Adrenal gland (tissue), 12 donors: ENCODE data around the gene EGLN1. TPM values are rescaled to one million over a fixed set of nuclear protein-coding genes. Genes with fewer than 3 reads are reported as not detected.

Source experiments
- DNase-seq, 7 donors: peaks; one replicate each; pipeline ENCODE4 v3.0.0-alpha.2; 2019 to 2020
- H3K27ac ChIP-seq, 5 donors: fragments of 200-600 bp; sonication (generic) in 4 of 5; 1 replicate in 3 of 5; 2 replicates in 2 of 5; pipeline versions ENCODE4 v1.5.1 to v1.8.0; 2016 to 2020; ENCODE audit warnings: mild to moderate bottlenecking in 1 of 5
- H3K27me3 ChIP-seq: fragments of 200-600 bp; 2 replicates; pipeline ENCODE4 v1.8.0; 2021
- H3K36me3 ChIP-seq, 2 donors: fragments of 200-600 bp; replicated peaks in 1 of 2; 1 replicate in 1 of 2; 2 replicates in 1 of 2; pipeline versions ENCODE4 v1.5.1 to v1.8.0; 2018 to 2022
- H3K4me1 ChIP-seq, 2 donors: fragments of 200-600 bp; replicated peaks in 1 of 2; 1 replicate in 1 of 2; 2 replicates in 1 of 2; pipeline versions ENCODE4 v1.5.1 to v1.8.0; 2018 to 2021
- H3K4me3 ChIP-seq, 4 donors: fragments of 200-600 bp; sonication (generic) in 3 of 4; one replicate each; pipeline ENCODE4 v1.5.1; 2016 to 2018
- H3K9me3 ChIP-seq, 3 donors: fragments of 200-600 bp; sonication (generic) in 1 of 3; replicated peaks in 1 of 3; 1 replicate in 2 of 3; 2 replicates in 1 of 3; pipeline versions ENCODE4 v1.5.1 to v1.8.0; 2016 to 2021
- POLR2A ChIP-seq, 2 donors: fragments of 450-650 bp; IDR thresholded peaks; one replicate each; pipeline ENCODE4 v1.6.1; 2017; ENCODE audit warnings: antibody characterized with exemption in 2 of 2, mild to moderate bottlenecking in 2 of 2, moderate library complexity in 1 of 2
- WGBS, 4 donors: extraction: QIAGEN DNeasy Blood & Tissue Kit in 2 of 4; methylation state at CpG; one replicate each; pipeline versions ENCODE4 v1.1.5 to v1.1.7; 2013 to 2017; 5-methylcytosine and 5-hydroxymethylcytosine counted together
- intact Hi-C, 2 donors: fragments of 100-400 bp; cut with DNase I; formaldehyde crosslinking; loops; one replicate each; pipeline versions ENCODE4 v1.14.1 to v1.15.0; 2022 to 2023
- polyA plus RNA-seq, 3 donors: library from polyadenylated mRNA; stranded (reverse); fragments of 200-250 nt in 2 of 3; fragments of 350-450 nt in 1 of 3; fragmentation: Illumina TruSeq in 1 of 3; extraction: RNeasy Lipid Tissue Mini Kit (QIAGEN cat#74804) in 1 of 3; gene quantifications; one replicate each; pipeline ENCODE4 v1.2.3, GENCODE V29; 2013 to 2014
- total RNA-seq, 9 donors: library from RNA; depleted of rRNA in 4 of 9; stranded (reverse); fragments of >200 nt in 4 of 9; fragments of 120-200 nt in 1 of 9; fragmentation: NEBNext Ultra II Directional in 1 of 9; extraction: Animal tissue kit (Norgen Biotek cat#: 25700) in 1 of 9; gene quantifications; one replicate each; pipeline versions ENCODE4 v1.1.0 to v1.2.4, GENCODE V29; 2013 to 2023
- TF ChIP-seq, protein P1 (sequence below), 6 experiments: fragments of 450-650 bp in 4 of 6; fragments of 200-600 bp in 2 of 6; sonication (generic) in 1 of 6; IDR thresholded peaks; 1 replicate in 5 of 6; 2 replicates in 1 of 6; pipeline versions ENCODE4 v1.5.1 to v1.8.0; 2016 to 2021; ENCODE audit warnings: antibody characterized with exemption in 6 of 6, mild to moderate bottlenecking in 2 of 6, moderate library complexity in 1 of 6
- donor health status: healthy with polysubstance abuse.
- donor health status: Bipolar disorder and iron deficiency.
- donor health status: DM: yes; HTN: yes; CAD: no.
- donor health status: DM: no; HTN: no; CAD: no.
- donor health status: DM: no; HTN: no; CAD: no.
- donor health status: DM: yes; HTN: yes; CAD: no.

Gene EGLN1
- total and polyA plus RNA-seq, 12 donors = 7.9 to 75.6 (median 49.2) TPM

DNA sequence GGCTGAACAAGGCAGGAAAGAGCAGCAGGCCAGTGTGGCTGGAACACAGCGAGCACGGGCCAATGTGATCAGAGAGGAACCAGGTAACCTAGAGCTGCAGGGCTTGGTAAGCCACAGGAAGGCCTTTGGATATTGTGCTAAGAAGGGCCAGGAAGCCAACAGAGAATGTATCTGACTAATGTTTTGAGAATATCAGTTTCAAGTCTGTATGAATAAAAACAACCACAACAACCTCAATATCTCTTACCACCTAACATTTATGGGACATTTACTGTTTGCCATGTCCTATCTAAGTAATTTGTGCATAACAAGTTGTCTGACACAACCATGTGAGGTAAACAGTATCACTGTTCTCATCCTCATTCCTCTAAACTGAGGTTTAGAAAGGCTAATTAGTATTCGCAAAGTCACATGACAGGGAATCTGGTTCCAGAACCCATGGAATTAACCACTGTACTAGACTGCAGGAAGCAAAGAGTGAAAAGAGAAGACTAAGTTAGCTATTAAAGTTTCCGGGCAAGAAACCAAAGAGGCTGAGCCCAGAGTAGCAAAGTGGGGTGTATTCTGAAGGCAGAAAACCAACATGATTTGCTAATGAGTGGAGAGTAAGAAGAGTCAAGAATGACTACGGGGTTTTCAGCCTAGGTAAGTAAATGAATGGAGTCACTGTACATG, 45.1 kb downstream of the EGLN1 start:
- Histone ChIP-seq H3K4me3 (no peak overlapping the region), H3K27me3 (no peaks in the 10 kb centered on the region), H3K9me3 (no peaks in the 10 kb centered on the region), H3K36me3 (no peaks in the 10 kb centered on the region), H3K27ac (no peak overlapping the region), H3K4me1 (peaks cover 3 to 20% of the 10 kb centered on the region in 2 donors)
- WGBS, 4 donors = 89 to 93% (median 90%) methylated on average over 5 of the region's 5 CpGs
- no peak for DNase-seq
- no peak for TF ChIP-seq POLR2A (IDR thresholded peaks at IDR 0.05)
- TF ChIP-seq, protein P1, sequence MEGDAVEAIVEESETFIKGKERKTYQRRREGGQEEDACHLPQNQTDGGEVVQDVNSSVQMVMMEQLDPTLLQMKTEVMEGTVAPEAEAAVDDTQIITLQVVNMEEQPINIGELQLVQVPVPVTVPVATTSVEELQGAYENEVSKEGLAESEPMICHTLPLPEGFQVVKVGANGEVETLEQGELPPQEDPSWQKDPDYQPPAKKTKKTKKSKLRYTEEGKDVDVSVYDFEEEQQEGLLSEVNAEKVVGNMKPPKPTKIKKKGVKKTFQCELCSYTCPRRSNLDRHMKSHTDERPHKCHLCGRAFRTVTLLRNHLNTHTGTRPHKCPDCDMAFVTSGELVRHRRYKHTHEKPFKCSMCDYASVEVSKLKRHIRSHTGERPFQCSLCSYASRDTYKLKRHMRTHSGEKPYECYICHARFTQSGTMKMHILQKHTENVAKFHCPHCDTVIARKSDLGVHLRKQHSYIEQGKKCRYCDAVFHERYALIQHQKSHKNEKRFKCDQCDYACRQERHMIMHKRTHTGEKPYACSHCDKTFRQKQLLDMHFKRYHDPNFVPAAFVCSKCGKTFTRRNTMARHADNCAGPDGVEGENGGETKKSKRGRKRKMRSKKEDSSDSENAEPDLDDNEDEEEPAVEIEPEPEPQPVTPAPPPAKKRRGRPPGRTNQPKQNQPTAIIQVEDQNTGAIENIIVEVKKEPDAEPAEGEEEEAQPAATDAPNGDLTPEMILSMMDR (IDR thresholded peaks at IDR 0.05) = no peak
- intact Hi-C loops = no loop called here

DNA sequence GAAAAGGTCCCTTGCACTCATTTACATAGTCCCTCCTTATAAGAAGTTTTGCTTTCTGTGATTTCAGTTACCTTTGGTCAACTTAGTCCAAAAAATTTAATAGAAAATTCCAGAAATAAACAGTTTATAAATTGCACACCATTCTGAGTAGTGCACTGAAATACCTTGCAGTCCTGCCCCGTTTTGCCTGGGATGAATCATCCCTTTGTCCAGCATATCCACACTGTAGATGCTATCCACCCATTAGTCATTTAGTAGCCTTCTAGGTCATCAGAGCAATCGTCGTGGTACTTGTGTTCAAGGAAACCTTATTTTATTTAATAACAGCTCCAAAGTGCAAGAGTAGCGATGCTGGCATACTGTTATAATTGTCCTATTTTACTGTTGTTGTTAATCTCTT, 46.0 kb downstream of the EGLN1 start:
- H3K4me1 ChIP-seq = peaks cover 0 to 17% of the 10 kb centered on the region in 2 donors
- intact Hi-C loops = no loop called here
- no peaks in the 10 kb centered on the region for H3K27me3 ChIP-seq
- H3K4me3 ChIP-seq = no peak overlapping the region
- H3K36me3 ChIP-seq = no peaks in the 10 kb centered on the region
- TF ChIP-seq POLR2A (IDR thresholded peaks at IDR 0.05) = no peak
- WGBS, 4 donors = 41 to 63% (median 48%) methylated on average over 4 of the region's 4 CpGs
- no peaks in the 10 kb centered on the region for H3K9me3 ChIP-seq
- H3K27ac ChIP-seq = no peak overlapping the region
- peak in 1 of 7 donors; percentile 31 for DNase-seq

DNA sequence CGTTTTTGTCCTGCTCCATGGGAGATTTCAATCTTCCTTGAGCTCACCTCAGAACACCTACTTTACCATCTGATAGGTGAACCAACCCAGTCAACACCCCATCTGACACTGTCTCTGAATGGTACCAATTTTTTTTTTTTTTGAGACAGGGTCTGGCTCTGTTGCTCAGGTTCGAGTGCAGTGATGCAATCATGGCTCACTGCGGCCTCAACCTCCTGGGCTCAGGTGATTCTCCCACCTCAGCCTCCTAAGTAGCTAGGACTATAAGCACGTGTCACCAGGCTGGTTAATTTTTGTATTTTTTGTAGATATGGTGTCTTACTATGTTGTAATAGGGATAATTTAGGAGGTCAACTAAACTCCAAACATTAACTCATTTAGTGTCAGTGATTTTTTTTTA, 47.7 kb downstream of the EGLN1 start:
- intact Hi-C loops = no loop called here
- Histone ChIP-seq H3K4me3 (no peak overlapping the region), H3K27ac (no peak overlapping the region), H3K36me3 (no peaks in the 10 kb centered on the region), H3K9me3 (no peaks in the 10 kb centered on the region), H3K27me3 (no peaks in the 10 kb centered on the region), H3K4me1 (peaks cover 0 to 16% of the 10 kb centered on the region in 2 donors)
- no peak for DNase-seq
- WGBS, 4 donors = 80 to 90% (median 81%) methylated on average over 2 to 4 of the region's 4 CpGs
- no peak for TF ChIP-seq POLR2A (IDR thresholded peaks at IDR 0.05)
- TF ChIP-seq, protein P1 (IDR thresholded peaks at IDR 0.05) = no peak

DNA sequence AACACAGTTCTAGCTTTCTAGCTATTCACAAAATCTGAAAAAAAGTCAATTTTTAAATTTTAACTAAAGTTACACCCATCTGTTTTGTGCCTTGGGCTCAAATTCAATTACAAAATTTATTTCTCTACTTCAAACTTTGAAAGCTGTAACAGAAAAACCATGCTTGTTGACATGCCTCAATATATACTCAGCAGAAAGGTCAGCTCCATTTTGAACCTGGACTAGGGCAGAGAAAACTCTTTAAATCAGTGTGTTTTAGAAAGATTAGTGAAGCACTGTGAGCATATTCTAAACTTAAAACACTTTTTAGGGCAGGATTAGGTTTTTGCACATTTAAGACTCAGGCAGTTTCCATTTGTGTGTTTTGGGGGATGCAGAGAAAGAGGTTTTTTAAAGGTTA, 49.6 kb downstream of the EGLN1 start:
- DNase-seq = no peak
- Histone ChIP-seq H3K27me3 (no peaks in the 10 kb centered on the region), H3K9me3 (no peaks in the 10 kb centered on the region), H3K4me3 (no peak overlapping the region), H3K4me1 (no peaks in the 10 kb centered on the region), H3K36me3 (peaks cover 0 to 4% of the 10 kb centered on the region in 2 donors), H3K27ac (no peak overlapping the region)
- intact Hi-C loops = no loop called here
- no peak for TF ChIP-seq POLR2A (IDR thresholded peaks at IDR 0.05)
- TF ChIP-seq, protein P1 (IDR thresholded peaks at IDR 0.05) = no peak

DNA sequence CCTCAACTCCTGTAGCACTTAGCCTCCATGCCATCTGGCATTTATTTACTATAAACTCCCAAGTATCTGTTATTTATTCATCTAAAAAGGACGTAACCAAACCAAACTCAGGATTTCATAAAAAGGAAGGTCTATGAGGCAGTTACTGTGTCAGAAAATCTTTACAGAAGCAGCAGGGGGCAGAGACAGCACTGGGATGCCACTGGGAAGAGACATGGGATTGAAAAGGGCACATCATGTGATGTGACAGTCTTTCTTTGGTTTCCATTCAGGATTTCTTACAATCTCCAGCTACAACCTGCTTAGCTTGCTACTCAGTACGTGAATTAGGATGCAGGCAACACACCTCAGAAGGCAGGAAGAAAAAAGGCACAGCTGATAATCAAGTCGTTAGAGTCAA, 52.8 kb downstream of the EGLN1 start:
- H3K4me1 ChIP-seq = no peaks in the 10 kb centered on the region
- no peak for DNase-seq
- TF ChIP-seq, protein P1 (IDR thresholded peaks at IDR 0.05) = no peak
- TF ChIP-seq POLR2A (IDR thresholded peaks at IDR 0.05) = no peak
- intact Hi-C loops = loop anchor here in 1 of 2 donors (10.0 kb wide), 1 partner anchor 56 kb away; the partner anchor contains the start of gene EGLN1
- no peak overlapping the region for H3K4me3 ChIP-seq
- 83 to 94% (median 86%) methylated on average over 3 of the region's 3 CpGs for WGBS, 4 donors
- H3K36me3 ChIP-seq = peaks cover 0 to 7% of the 10 kb centered on the region in 2 donors
- H3K27me3 ChIP-seq = no peaks in the 10 kb centered on the region
- no peaks in the 10 kb centered on the region for H3K9me3 ChIP-seq
- H3K27ac ChIP-seq = no peak overlapping the region
